GM19395 (cell line): ENCODE results near the gene LRIG3.
"Not testable (repeated sequence)": the region's sequence is repeated elsewhere in the genome, so short reads cannot be mapped to it uniquely, and the experiment has no call there.

ENCODE experiments used
- ATAC-seq: cut with Tn5 transposase; IDR thresholded peaks from one replicate; pipeline ENCODE4 v1.9.1; 2021; ENCODE audit warnings: mild to moderate bottlenecking, moderate library complexity; ENCODE audit not compliant: unreplicated experiment

LRIG3 gene

DNA sequence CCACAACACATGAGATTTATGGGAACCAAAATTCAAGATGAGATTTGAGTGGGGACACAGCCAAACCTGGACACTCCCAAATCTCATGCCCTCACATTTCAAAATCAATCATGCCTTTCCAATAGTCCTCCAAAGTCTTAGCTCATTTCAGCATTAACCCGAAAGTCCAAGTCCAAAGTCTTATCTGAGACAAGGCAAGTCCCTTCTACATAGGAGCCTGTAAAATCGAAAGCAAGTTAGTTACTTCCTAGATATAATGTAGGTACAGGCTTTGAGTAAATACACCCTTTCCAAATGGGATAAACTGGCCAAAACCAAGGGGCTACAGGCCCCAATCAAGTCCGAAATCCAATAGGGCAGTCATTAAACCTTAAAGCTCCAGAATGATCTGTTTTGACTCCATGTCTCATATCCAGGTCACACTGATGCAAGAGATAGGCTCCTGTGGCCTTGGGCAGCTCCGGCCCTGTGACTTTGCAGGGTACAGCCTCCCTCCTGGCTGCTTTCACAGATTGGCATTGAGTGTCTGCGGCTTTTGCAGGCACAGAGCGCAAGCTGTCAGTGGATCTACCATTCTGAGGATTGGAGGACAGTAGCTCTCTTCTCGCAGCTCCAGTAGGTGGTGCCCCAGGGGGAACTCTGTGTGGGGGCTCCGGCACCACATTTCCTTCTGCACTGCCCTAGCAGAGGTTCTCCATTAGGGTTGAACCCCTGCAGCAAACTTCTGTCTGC is 60.1 kb downstream of the LRIG3 start:
- no peak for ATAC-seq

DNA sequence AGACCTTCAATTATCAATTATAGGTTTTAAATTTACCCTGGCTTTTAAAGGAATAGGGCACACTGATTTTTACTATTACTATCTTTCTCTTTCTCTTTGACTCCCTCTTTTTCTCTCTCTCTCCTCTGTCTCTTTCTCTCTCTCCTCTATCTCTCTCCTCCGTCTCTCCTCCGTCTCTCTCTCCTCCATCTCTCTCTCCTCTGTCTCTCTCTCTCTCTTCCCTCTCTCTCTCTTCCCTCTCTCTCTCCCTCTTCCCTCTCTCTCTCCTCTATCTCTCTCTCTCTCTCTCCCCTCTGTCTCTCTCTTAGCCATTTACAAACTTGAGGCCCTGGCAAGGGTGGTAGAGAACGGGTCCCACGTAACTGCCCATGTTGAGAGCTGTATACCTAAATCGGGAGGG is 62.3 kb downstream of the LRIG3 start:
- ATAC-seq, result no peak

DNA sequence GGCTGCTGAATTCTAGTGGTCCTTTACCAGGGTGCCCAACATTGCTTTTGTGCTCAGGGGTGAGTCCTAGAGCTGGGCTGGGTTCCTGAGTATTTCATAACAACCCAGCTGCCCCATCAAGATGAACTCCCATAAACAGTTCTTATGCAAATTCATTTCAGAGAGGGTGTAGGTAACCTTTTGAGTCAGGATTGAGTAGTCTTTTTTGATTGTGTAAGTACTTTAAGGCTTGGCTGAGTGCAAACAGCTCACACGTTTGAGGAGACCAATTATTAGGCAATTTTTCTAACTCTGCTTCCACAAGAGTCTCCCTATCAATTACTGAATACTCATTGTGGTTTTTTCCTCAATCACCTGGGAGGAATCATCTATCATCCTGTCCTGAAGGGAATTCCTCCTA is 63.1 kb downstream of the LRIG3 start:
- not testable (repeated sequence) for ATAC-seq

DNA sequence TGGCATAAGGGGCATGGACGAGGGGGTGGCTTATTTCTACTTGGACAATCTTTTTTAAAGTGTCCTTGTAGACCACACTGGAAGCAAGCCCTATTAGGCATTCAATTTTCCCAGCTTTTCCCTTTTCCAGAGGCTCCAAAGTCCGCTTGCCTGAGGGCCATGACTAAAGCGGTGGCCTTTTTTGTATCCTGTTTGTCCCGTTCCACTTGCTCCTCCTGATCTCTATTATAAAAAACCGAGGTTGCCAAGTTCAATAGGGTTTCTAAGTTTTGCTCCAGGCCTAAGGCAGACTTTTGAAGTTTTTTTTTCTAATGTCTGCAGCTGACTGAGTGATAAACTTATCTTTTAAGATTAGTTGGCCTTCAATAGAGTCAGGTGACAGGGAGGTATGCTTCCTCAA is 64.7 kb downstream of the LRIG3 start:
- ATAC-seq, result not testable (repeated sequence)

DNA sequence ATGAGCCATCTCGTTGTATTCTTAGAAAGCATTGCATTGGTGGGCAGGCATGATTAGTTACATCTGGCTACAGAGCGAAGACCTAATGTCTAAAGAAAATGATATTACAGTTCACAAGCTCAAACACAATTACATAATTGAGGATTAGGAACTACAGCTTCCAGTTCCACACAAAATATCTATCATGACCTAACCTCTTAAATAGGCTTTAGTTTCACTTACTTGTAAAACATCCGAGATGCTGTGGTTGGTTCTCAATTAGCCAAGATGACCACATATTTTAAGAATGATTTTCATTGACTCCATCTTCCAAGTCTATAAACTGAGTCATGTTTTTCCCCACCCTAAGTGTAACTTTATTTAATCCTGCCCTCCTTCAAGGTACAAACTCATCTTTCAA is 69.5 kb downstream of the LRIG3 start:
- no peak for ATAC-seq

DNA sequence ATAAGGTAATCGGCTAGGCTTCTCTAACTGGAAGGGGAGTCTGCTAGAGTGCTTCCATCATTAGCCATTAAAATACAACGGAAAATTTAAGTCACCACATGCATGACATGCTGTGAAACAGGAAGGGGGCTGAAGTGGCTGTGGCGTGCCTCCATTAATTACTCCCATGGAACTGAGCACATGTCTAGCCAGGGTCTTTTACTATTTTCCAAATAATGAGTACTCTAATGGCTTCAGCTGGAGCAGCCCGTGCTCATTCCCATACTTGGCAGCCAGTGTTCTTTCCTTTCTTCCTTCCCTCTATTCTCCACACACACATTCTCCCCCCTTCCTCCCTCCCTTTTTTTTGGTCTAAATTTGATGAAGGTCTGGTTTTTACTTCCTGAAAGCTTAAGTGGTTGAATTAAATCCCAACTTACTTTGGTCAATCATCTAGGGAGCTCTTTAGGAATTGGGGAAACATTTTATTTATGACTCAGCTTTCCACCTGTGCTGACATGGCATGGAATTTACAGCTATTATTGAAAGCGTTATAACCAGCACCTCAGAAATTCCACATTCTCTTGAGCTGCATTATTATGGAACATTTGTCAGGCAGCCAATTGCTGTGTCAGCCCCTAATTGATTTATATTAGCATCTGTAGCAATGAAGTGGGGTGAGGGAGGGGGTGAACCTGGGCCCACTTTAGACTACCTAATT is 72.3 kb downstream of the LRIG3 start:
- no peak for ATAC-seq

DNA sequence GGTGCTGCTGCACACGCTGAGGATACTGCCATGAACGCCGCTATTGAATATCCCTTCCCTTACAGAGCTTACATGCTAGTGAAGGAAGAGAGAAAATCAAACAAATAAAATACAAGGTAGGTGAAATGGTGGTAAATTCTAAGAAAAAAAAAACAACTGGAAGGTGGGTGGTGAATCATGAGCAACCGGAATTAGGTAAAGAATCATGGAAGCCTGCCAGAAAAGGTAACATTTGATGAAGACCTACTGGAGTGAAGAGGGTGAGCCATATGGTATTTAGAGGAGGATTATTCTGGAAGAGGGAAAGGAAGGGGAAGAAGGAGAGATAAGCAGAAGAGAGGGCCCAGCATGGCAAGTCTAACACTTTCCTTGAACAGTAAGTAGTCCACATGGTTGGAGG is 76.1 kb downstream of the LRIG3 start:
- no peak for ATAC-seq

DNA sequence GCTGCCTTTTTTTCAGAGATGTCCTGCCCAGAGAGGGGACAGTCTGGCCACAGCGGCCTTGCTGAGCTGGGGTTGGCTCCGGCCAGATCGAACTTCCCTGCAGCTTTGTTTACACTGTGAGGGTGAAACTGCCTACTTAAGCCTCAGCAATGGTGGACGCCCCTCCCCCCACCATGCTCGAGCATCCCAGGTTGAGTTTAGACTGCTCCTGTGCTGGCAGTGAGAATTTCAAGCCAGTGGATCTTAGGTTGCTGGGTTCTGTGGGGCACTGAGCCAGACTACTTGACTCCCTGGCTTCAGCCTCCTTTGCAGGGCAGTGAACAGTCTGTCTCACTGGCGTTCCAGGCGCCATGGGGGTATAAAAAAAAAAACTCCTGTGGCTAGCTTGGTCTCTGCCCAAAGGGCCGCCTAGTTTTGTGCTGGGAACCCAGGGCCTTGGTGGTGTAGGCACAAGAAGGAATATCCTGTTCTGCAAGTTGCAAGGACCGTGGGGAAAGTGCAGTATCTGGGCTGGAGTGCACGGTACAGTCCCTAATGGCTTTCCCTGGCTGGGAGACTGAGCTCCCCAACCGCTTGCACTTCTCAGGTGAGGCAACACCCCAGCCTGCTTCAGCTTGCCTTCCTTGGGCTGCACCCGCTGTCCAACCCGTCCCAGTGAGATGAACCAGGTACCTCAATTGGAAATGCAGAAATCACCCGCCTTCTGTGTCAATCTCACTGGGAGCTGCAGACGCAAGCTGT is 79.1 kb downstream of the LRIG3 start:
- ATAC-seq, result no peak

DNA sequence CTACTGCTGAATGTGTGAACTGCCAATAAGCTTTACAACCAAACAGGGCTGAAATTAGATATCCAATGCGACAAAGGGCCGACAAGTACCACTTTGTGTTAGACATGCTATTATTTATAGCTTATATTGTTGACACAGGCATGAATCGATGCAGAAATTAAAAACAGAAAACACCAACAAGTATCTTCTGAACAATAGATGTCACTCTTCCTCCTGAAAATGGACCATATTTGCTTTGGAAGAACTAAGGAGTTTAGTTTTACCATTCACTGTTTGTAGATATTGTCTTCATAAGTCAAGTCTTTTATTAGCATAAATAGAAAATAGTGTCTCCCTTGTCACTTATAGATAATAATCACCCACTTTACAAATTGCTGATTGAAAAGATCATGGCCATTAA is 86.5 kb downstream of the LRIG3 start:
- ATAC-seq, result no peak

DNA sequence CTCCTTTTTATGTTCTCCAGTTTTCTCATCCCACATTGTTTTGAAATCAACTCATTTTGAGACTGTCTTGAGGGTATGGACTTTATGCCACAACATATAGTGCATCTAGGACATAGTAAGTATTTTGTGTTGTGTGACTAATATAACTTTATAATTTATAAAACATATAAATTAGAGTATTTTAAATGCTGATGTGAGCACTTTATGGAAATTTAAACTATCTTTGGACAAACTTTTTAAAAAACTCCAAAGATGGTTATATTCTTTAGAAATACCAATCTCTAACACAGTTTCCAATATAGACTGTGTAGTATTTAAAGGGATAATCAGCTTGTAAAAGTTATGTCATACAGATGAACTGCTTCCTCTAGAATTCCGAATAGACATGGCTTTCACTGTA is 87.4 kb downstream of the LRIG3 start:
- ATAC-seq, result no peak
